Activated CD8-positive, alpha-beta T cell treated with anti-CD3 and anti-CD28 coated beads for 36 hours (primary cell): Measurements from ENCODE around the gene SKIC8. TPM values are rescaled to one million over a fixed set of nuclear protein-coding genes. Genes with fewer than 3 reads are reported as not detected.

ENCODE experiments used
- ATAC-seq: fragments of 200-7000 bp; cut with Tn5 transposase; one replicate; pipeline ENCODE4 v1.10.0; 2021; ENCODE audit warnings: mild to moderate bottlenecking, moderate library complexity
- CTCF ChIA-PET: fragments of 350-600 bp; sonication (Branson Sonifier 250); formaldehyde crosslinking; loops from one replicate; lab custom pipeline; 2021; ENCODE audit warnings: antibody characterized with exemption; lab: Charles Lee
- POLR2A ChIA-PET: fragments of 350-600 bp; sonication (Branson Sonifier 250); formaldehyde crosslinking; loops from one replicate; lab custom pipeline; 2021; ENCODE audit warnings: antibody characterized with exemption; lab: Charles Lee
- DNase-seq: peaks from one replicate; pipeline ENCODE4 v3.0.0-alpha.2; 2020
- H3K27ac Mint-ChIP-seq: one replicate; pipeline ENCODE4 v1.8.0; 2021; ENCODE audit warnings: mild to moderate bottlenecking, mixed read lengths
- H3K27me3 Mint-ChIP-seq: one replicate; pipeline ENCODE4 v1.8.0; 2021; ENCODE audit warnings: mixed read lengths
- H3K36me3 Mint-ChIP-seq: one replicate; pipeline ENCODE4 v1.8.0; 2021; ENCODE audit warnings: low read depth, mixed read lengths
- H3K4me1 Mint-ChIP-seq: one replicate; pipeline ENCODE4 v1.8.0; 2021; ENCODE audit warnings: low read depth, mixed read lengths
- H3K4me3 Mint-ChIP-seq: one replicate; pipeline ENCODE4 v1.8.0; 2021; ENCODE audit warnings: mild to moderate bottlenecking, moderate library complexity, mixed read lengths
- H3K9me3 Mint-ChIP-seq: one replicate; pipeline ENCODE4 v1.8.0; 2021; ENCODE audit warnings: mixed read lengths
- intact Hi-C: fragments of 100-400 bp; cut with micrococcal nuclease; formaldehyde crosslinking; loops from one replicate; pipeline ENCODE4 v1.10.0; 2022
- total RNA-seq, 2 experiments: library from RNA; stranded (reverse); gene quantifications; one replicate each; pipeline ENCODE4 v1.2.3, GENCODE V29; 2021
- TF ChIP-seq, protein P1 (sequence below): fragments of 200-600 bp; IDR thresholded peaks from one replicate; pipeline ENCODE4 v1.8.0; 2022; ENCODE audit warnings: antibody characterized with exemption, mild to moderate bottlenecking

The SKIC8 gene
- total RNA-seq, 2 experiments from 2014 or later, result 63.0 to 64.5 TPM

DNA sequence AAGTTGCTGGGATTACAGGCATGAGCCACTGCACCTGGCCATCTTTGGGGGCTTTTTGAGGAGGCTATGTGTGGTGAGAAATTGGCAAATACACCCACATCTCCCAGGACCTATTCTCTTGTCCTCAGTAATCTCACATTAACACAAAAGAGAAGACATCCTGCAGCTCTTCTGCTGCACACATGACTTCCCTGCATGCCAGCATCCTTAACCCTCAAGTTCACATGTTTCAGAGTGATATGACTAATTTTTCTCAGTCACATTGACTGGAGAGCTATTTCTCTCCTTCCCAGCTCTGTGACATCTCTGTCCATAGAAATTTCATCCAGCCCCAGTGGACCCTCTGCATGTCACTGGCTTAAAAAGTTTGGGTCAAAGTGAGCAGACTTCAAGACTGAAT lies 1.9 kb upstream of the SKIC8 start:
- peak overlapping the region; percentile 42 for H3K27ac Mint-ChIP-seq

DNA sequence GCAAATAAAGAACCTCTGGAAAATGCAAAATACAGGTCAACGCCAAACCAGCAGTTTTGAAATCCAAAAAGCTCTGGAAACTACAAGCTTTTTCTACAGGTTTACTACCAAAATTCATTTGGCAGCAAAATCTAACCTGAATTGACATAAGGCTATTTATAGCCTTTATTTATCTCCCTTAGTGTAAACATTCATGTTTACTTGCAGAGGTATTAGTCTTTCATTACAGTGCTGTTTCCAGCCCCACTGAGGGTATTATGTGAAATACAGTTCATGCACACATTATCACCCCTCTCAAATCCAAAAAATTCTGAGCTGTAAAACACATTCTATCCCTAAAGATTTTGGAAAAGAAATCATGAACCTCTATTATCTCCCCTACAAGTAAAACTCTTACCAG lies 7.2 kb downstream of the SKIC8 start:
- Mint-ChIP-seq H3K4me1 (peaks cover 6% of the 10 kb centered on the region), H3K4me3 (no peak overlapping the region), H3K27me3 (no peaks in the 10 kb centered on the region), H3K9me3 (no peaks in the 10 kb centered on the region), H3K27ac (no peak overlapping the region), H3K36me3 (peaks cover 34% of the 10 kb centered on the region)
- intact Hi-C loops, result no loop called here
- POLR2A ChIA-PET, result interaction anchor here (1.0 to 1.2 kb wide), 4 partner anchors 13 to 142 kb away, joined by 3 to 4 read pairs (median 3); partner anchors contain the start of gene DNAJA4
- TF ChIP-seq, protein P1, sequence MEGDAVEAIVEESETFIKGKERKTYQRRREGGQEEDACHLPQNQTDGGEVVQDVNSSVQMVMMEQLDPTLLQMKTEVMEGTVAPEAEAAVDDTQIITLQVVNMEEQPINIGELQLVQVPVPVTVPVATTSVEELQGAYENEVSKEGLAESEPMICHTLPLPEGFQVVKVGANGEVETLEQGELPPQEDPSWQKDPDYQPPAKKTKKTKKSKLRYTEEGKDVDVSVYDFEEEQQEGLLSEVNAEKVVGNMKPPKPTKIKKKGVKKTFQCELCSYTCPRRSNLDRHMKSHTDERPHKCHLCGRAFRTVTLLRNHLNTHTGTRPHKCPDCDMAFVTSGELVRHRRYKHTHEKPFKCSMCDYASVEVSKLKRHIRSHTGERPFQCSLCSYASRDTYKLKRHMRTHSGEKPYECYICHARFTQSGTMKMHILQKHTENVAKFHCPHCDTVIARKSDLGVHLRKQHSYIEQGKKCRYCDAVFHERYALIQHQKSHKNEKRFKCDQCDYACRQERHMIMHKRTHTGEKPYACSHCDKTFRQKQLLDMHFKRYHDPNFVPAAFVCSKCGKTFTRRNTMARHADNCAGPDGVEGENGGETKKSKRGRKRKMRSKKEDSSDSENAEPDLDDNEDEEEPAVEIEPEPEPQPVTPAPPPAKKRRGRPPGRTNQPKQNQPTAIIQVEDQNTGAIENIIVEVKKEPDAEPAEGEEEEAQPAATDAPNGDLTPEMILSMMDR, result no peak
- ATAC-seq (no peak), DNase-seq (no peak)
- CTCF ChIA-PET, result interaction anchor here (0.9 to 1.2 kb wide), 5 partner anchors 10 to 114 kb away, joined by 3 to 6 read pairs (median 3); no protein-coding TSS in a partner anchor

More for the DNA sequence above, 1.9 kb upstream of the SKIC8 start:
- DNase-seq (peak; percentile 20), ATAC-seq (no peak)
- no peaks in the 10 kb centered on the region for H3K36me3 Mint-ChIP-seq
- H3K4me3 Mint-ChIP-seq, result peak overlapping the region; percentile 19
- intact Hi-C loops, result no loop called here
- POLR2A ChIA-PET, result interaction anchor here (0.6 to 4.8 kb wide), 2 partner anchors 20 to 137 kb away, joined by 3 to 32 read pairs; partner anchors contain the start of gene IREB2
- peaks cover 28% of the 10 kb centered on the region for H3K4me1 Mint-ChIP-seq
- H3K9me3 Mint-ChIP-seq, result no peaks in the 10 kb centered on the region
- CTCF ChIA-PET, result interaction anchor here (1.6 kb wide), 2 partner anchors 17 to 25 kb away, joined by 3 to 4 read pairs; no protein-coding TSS in a partner anchor
- no peaks in the 10 kb centered on the region for H3K27me3 Mint-ChIP-seq
- TF ChIP-seq, protein P1, result no peak

DNA sequence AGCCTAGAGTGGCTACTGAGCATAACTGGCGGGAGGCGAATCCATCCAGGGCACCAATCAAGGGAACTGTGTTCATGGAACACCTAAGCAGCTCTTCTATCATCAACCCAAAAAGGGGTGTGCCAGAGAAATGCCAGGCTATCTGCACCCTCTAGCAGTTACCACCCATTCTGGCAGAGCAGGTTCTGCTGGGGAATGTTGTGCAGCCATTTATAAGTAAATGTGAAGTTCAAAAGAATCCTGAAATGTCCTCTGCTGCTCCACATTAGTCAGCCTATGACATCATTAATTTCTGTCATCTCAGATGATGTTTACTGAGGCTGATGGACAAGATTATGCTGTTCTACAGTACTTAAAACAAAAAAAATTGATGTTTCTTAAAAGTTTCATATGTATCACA lies 7.7 kb downstream of the SKIC8 start:
- CTCF ChIA-PET, result interaction anchor here (1.0 to 1.2 kb wide), 2 partner anchors 9 to 16 kb away, joined by 3 to 6 read pairs; no protein-coding TSS in a partner anchor
- H3K9me3 Mint-ChIP-seq, result no peaks in the 10 kb centered on the region

DNA sequence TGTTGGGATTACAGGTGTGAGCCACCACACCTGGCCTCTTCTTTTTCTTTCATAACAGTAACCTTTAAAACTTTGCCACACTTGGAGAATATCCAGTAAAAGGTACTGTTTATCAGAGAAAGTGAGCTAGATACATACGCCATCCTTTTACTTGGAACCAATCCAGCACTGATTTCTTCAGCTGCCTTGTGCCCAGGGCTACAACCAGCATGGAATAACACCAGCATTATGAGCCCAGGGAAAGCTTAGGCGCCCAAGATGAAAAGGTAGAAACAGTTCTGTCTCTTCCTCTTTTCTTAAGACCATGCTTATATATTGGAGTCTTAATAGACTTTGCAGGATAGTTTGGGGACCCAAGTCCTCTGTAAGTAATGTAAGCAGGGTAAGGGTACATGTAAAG lies 8.4 kb downstream of the SKIC8 start:
- Mint-ChIP-seq H3K27me3 (no peaks in the 10 kb centered on the region), H3K4me1 (no peaks in the 10 kb centered on the region), H3K9me3 (no peaks in the 10 kb centered on the region), H3K27ac (no peak overlapping the region), H3K36me3 (peaks cover 36% of the 10 kb centered on the region), H3K4me3 (no peak overlapping the region)
- POLR2A ChIA-PET, result interaction anchor here (0.8 to 1.0 kb wide), 4 partner anchors 8 to 66 kb away, joined by 3 read pairs; partner anchors contain the start of gene SKIC8
- intact Hi-C loops, result no loop called here
- TF ChIP-seq, protein P1, result no peak
- ATAC-seq, result no peak
- DNase-seq, result no peak
- CTCF ChIA-PET, result interaction anchor here (1.0 kb wide), 1 partner anchor 17 kb away, joined by 3 read pairs; no protein-coding TSS in a partner anchor

More for the DNA sequence above, 7.7 kb downstream of the SKIC8 start:
- intact Hi-C loops, result no loop called here
- Mint-ChIP-seq H3K4me1 (peaks cover 1% of the 10 kb centered on the region), H3K27me3 (no peaks in the 10 kb centered on the region), H3K4me3 (no peak overlapping the region), H3K27ac (no peak overlapping the region), H3K36me3 (peaks cover 34% of the 10 kb centered on the region)
- TF ChIP-seq, protein P1, result no peak
- POLR2A ChIA-PET, result interaction anchor here (0.9 to 1.0 kb wide), 2 partner anchors 26 to 27 kb away, joined by 3 read pairs; partner anchors contain the start of gene DNAJA4
- ATAC-seq, result no peak
- no peak for DNase-seq

DNA sequence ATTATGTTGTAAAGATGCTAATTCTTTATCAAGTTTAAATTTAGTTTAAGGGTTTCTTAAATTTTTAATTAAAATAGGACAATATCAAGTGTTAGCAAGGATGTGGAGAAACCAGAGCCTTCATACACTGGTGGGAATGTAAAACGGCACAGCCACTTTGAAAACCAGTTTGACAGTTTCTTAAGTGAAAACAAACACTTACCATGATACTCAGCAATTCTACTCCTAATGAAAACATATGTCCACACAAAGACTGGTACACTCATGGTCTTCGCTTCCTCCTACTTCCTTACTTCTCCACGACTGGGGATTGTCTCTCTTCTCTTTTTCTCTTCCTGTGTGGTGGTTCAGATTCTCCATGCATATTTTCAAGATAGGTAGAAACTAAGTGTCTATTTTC lies 9.2 kb downstream of the SKIC8 start:
- H3K27ac Mint-ChIP-seq, result peak overlapping the region; percentile 26
- no peak overlapping the region for H3K4me3 Mint-ChIP-seq
- H3K9me3 Mint-ChIP-seq, result no peaks in the 10 kb centered on the region
- no peaks in the 10 kb centered on the region for H3K27me3 Mint-ChIP-seq
- ATAC-seq, result no peak
- intact Hi-C loops, result no loop called here
- no peak for DNase-seq
- peaks cover 33% of the 10 kb centered on the region for H3K36me3 Mint-ChIP-seq
- CTCF ChIA-PET, result no interaction called here
- H3K4me1 Mint-ChIP-seq, result no peaks in the 10 kb centered on the region
- POLR2A ChIA-PET, result interaction anchor here (0.7 kb wide), 1 partner anchor 778 kb away, joined by 3 read pairs; no protein-coding TSS in a partner anchor
- TF ChIP-seq, protein P1, result no peak
